GM21576 (cell line): ENCODE data around the gene OGDHL.
"Not testable (repeated sequence)": the region's sequence is repeated elsewhere in the genome, so short reads cannot be mapped to it uniquely, and the experiment has no call there.

Experiments
- ATAC-seq: cut with Tn5 transposase; IDR thresholded peaks from one replicate; pipeline ENCODE4 v1.9.1; 2021; ENCODE audit warnings: mild to moderate bottlenecking, moderate library complexity; ENCODE audit not compliant: unreplicated experiment

OGDHL gene

DNA sequence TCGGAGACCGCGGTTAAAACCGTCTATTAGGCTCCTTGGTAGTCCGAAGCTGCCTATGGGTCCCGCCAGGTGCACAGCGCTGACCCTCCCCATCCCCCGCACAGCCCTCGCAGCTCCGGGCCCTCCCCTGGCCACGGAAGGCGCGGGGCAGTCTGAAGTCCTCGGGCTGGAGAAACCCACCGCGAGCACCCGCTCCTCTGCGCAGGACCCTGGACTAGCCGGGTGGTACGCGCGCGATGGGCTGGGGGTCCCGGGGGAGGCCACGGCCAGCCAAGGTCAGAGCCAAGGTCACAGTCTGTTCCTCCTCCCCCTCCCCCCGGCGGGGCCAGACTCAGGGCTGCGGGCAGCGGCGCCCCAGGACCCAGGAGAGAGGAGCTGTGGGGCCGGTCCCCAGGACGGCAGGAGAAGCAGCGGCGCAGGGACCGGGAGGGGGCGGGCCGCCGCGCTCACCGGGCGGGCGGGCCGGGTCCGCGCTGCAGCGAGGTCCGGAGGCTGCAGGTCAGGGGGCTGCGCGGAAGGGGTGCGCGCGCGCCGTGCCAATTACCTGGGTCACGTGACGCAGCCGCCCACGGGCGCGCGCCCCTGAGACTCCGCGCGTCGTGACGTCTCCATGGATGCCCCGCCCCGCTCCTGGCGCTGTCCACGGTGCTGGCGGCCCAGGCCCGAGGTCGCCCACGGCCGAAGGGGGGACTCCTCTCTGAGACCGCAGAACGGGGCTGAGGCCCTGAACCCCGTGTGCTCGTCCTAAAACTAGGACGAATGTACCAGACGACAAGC lies at the start of gene OGDHL:
Gene OGDHL (minus strand): TSS at position 535 of the 777 bp plus-strand sequence. CDS start 3,731 bp downstream, outside the sequence.
- peak; percentile 77 for ATAC-seq

GRCh38 chr10:49803988-49804387 lies 41.9 kb upstream of the OGDHL start:
- no peak for ATAC-seq

- no peak for ATAC-seq
These were observed 36.2 kb upstream of the OGDHL start for GRCh38 chr10:49798275-49798674.

- ATAC-seq, result no peak
These were observed 29.0 kb upstream of the OGDHL start for GRCh38 chr10:49791100-49791499.

DNA sequence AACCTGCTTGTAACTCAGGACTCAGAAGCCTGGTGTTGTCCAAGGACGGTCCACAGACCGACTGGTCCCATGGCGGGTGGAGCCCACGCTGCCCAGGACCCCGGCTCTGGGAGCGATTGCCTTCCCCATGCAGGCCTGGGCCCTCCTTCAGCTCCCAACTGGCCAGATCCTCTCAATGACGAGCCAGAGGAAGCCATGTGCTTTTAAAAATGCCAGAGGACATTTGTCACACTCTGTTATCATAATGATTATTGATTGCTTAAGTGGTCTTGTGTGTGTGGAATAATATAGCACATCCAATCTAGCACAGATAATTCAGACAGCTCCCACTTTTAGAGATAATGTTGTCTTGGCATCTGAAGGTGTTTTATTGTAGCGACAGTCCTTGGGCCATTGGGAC lies 22.6 kb upstream of the OGDHL start:
- ATAC-seq, result no peak

DNA sequence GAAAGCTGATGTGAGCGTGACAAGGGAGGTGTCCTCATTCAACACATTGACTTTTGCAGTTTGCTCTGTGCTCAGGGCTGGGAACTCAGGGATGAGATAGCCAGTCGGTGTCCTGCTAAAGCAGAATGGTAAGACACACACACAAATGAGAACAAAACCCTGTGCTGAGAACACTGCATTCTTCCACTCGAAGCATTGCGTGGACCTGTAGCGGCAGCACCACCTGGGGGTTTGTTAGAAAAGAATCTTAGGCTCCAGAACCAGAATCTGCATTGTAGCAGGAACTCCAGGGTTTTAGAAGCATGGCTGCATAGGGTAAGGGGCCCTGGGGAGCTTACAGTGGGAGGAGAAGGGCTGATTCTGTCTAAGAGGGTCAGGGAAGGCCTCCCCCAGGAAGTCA lies 21.5 kb upstream of the OGDHL start:
- no peak for ATAC-seq

DNA sequence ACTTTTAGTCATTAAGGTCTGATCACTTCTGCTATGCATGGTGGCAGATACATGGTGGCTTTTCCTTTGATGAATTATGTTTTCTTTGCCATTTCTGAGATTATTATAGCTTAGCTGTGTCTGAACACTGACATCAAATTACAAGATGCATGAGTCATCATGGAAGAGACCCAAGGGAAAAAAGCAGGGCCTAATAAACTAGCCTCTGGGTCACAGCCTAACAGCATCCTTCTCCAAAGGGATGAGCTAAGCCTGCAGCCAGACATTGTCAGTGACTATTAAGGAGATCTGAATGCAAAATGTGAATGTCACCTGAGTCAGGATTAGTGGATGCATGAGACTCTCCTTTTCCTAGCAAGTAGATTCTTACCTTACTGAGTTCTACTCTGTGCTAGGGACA lies 19.1 kb upstream of the OGDHL start:
- no peak for ATAC-seq

GRCh38 chr10:49778197-49778596 lies 16.1 kb upstream of the OGDHL start:
- ATAC-seq, result no peak

DNA sequence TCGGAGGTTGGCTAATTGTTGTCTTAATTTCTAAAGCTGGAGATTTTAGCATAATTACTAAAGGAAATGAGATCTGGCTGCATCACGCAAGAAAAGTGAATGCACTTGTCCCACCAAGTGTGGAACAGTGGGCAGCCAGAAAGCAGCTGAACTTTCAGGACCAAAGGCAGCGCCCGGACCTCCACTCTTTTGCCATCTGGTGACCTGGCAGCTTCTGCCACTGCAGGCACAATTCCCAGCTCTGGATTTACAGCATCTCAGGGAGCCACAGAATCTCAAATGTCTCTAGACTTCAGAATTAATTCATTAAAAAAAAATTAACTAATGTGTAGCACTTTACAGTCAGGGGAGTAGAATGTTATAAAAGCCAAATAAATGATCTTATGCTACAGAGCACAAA lies 14.7 kb upstream of the OGDHL start:
- ATAC-seq, result no peak

DNA sequence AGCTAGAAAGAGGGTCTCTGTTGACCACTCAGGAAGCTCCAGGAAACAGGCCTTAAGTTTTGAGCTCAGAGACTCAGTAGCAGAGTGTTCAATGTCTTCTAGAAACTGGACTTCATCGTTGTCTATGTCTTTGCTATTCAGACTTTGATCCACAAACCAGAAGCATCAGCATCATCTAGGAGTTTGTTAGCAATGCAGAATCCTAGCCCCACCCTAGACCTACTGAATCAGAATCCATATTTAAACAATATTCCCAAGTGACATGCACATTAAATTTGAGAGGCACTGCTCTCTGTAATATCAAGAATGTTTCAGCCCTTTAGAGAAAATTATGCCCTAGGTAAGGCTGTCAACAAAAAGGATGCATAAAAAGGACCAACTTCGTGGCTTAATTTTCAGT lies 12.9 kb upstream of the OGDHL start:
- ATAC-seq, result no peak

GRCh38 chr10:49772944-49773343 lies 10.8 kb upstream of the OGDHL start:
- ATAC-seq, result not testable (repeated sequence)

GRCh38 chr10:49771046-49771445 lies 8.9 kb upstream of the OGDHL start:
- ATAC-seq, result not testable (repeated sequence)

- ATAC-seq, result no peak
These were observed 7.6 kb upstream of the OGDHL start for GRCh38 chr10:49769692-49770091.

DNA sequence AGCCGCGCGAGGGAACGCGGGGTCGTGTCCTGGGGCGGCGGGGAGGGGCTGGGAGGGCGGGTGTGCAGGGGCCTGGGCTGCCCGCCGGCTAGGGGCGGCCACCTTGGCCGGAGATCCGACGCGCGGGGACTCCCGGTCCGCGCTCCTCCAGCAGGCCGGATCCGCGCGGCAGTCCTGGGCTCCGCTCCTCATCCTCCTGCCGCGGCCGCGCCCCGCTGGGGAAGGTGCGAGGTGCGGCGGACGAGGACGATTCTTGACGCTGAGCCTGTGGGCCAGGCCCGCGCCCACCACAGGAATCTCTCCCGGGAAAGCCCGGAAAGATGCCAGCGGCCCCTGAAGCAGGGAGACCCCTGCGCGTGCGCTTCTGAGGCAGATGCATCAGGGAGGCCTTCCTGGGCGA lies 6.6 kb upstream of the OGDHL start:
- ATAC-seq, result no peak

DNA sequence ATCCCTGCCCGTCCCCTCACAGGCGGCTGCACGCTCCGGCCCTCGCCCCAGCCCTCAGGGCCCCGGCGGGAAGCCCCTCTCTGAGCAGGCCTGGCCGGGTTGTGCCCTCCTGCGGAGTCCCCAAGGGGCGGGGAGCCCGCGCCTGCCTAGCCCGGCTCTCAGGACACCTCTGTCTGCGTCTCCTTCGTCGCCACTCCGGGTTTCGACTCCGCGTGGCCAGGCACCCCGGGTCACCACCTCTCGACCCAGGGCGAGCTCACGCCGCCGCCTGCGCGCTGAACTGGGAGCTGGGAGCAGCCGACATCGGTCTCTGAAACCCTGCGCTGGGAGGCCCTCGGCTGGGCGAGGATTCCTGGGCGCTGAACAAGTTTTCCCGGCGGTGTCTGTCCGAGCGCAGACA lies 6.2 kb upstream of the OGDHL start:
- no peak for ATAC-seq

DNA sequence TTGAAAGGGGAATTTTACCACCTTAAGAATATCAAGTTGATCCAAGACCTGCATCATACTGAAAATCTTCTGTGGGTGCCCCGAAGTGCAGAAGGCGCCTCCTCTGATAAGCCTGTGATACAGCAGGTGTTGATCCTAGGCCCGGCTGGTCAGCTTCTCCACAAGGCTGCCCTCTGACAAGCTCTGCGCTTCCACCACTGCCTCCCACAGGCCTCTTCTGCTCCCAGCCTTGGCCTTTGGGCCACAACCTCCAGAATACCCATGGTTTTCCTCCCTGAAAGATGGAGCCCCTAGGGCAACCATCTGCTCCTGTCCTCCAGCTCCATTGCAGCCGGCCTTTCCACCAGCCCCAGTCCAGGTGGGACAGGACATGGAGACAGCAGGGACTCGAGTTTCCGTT lies 5.6 kb upstream of the OGDHL start:
- no peak for ATAC-seq

- no peak for ATAC-seq
These were observed 4.4 kb upstream of the OGDHL start for GRCh38 chr10:49766484-49766883.

GRCh38 chr10:49762566-49762877 lies 399 bp upstream of the OGDHL start:
- ATAC-seq, result no peak

DNA sequence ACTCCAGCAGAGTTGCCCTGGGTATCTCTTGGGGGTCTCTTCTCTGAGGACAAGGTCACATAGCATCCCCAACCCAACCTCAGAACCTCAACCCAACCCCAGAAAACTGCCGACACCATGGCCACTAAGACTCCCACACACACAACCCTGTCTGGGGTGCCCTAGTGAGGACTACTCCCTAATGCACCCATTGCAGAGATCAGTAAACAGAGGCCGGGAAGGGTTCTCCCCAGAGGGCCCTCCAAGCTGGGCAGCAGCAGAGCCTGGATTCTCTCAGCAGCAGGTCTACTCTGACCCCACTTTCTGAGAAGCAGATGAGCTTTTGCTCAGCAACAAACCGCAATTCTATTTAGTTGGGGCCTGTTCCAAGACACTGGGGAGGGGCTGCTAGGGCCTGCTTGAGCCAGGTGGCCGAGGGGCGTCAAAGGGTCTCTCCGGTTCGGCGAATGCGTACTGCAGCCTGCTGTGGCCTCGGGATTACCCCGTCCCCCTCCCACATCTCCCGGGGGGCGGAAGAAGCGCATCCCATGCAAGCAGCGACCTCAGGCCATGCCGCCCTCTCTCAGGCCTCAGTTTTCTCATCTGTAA lies 828 bp downstream of the OGDHL start:
- no peak for ATAC-seq

DNA sequence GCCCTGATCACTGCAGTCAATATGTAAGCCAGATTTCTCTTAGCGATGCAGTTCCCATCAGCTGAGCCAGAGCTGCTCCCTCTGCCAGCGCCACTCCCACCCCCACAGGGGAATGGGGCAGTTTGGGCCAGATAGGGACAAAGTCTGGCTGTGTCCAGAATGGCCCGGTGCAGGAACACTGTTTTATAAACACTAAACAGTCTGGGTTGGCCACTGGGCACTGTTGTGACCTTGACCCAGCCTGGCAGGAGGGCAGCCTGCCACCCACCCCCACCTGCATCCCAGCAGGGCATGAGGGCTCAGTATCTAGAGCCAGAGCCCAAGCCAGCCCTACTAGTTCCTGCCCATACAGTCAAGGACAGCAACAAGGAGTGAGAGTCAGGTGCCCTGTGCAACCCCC lies 1.3 kb downstream of the OGDHL start:
- ATAC-seq, result no peak

DNA sequence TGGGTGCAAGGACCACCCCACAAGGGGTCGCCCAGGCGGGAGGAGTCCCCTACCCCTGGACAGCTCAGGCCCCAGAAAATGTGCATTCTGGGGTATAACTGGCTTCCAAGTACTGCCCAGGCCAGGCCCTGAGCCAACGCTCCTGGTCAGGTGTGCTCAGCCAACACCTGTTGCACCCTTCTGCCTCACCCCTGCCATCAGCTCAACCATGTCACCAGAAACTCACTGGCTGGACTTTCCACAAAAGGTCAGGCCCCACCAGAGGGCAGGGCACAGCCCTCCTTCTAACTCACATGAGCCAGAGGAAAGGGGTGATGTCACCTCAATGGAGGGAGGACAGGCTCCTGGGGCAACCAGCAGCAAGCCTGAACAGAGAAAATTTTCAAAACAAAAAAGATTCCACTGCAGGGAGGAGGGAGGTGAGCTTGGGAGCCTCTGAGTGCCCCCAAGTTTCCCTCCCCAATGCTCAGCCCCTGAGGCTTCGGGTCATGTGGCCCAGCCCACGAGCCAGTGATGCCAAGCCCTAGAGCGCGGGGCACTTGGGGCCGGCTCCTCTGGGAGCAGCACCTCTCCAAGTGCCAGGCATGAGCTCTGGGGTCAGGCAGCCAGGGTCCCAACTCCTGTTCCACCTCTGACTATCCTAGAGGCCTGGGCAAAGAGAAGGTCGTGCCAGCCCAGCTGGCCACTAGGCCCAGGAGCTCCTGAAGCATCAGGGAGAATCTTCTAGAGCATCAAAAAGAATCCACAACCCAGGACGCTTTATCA lies 2.2 kb downstream of the OGDHL start:
- ATAC-seq, result no peak

DNA sequence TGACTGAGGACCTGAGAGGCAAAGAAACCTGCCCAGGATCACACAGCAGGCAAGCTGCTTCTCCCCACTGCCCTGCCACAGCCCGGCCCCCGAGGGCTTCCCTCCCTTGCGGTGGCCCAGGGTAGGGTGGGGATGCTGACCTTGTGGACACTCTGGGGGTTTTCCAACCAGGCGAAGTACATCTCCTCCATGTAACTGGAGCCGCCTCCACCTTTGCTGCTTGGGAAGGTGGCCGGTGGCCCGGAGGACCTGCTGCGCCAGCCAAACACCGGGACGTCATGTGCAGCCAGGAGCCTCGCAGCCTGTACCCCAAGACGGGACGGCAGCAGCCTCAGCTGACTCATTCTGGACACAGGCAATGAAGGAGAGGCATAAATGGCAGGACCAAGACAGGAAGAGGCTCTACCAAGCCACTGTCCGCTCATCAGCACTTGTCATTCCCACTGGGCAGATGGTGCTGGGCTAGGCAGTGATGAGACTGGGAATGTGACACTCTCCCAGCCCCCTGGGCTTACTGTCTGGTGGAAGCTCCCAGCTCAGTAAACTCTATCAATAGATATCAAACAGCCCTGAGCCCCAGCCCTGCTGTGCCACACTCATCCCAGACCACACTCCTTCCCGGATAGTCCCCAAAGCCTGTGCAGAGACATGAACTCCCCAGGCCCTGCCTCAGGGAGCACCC lies 3.7 kb downstream of the OGDHL start:
- no peak for ATAC-seq
